ENCODE data around the gene UBALD1. TPM values are rescaled to one million over a fixed set of nuclear protein-coding genes. Genes with fewer than 3 reads are reported as not detected.

Gene UBALD1
- total RNA-seq, 1 experiment from 2014 or later: 58.4 TPM

- Histone ChIP-seq H2AFZ (no peak overlapping the region), H3K36me3 (ENCODE audit: low read depth) (no peaks in the 10 kb centered on the region), H3K9me3 (ENCODE audit: insufficient read depth, low read depth) (no peaks in the 10 kb centered on the region), H3K27ac (no peak overlapping the region), H3K27me3 (ENCODE audit: insufficient read depth, low read depth) (no peaks in the 10 kb centered on the region), H3K9me2 (ENCODE audit: insufficient read depth) (no peaks in the 10 kb centered on the region), H3K4me2 (peak overlapping the region; percentile 95; the same call in 1 of the 2 replicates), H4K20me1 (ENCODE audit: insufficient read depth) (no peaks in the 10 kb centered on the region), H3K79me2 (ENCODE audit: low read depth) (peaks cover 21% of the 10 kb centered on the region), H3K4me3 (no peak overlapping the region), H3F3A (ENCODE audit: insufficient read depth, low read depth) (peaks cover 28% of the 10 kb centered on the region), H3K4me1 (replicated peaks; ENCODE audit: insufficient read depth) (peaks cover 30% of the 10 kb centered on the region)
- no TSS peak for BruUV-seq (replicated peaks)
- CTCF ChIA-PET: no interaction called here
- DNase-seq: no peak
- intact Hi-C loops (cut with micrococcal nuclease; ENCODE audit: unreplicated experiment): loop anchor here (5.0 to 10.0 kb wide), 4 partner anchors 204 to 478 kb away; partner anchors contain the start of genes CORO7, EEF2KMT, SEC14L5 and TFAP4
- no peak for TF ChIP-seq CTCF (conservative IDR thresholded peaks at IDR 0.05)
- no peak for TF ChIP-seq EZH2 (IDR thresholded peaks at IDR 0.05; ENCODE audit: low read depth)
- POLR2A ChIA-PET (ENCODE audit: unreplicated experiment): no interaction called here
Observed at GRCh38 chr16:4618645-4619418, 4.1 kb upstream of the UBALD1 start.

- CTCF ChIA-PET: no interaction called here
Observed at GRCh38 chr16:4617880-4618279, 3.2 kb upstream of the UBALD1 start.

More at GRCh38 chr16:4617880-4618279, 3.2 kb upstream of the UBALD1 start:
- no peak for DNase-seq
- Histone ChIP-seq H3K9me3 (ENCODE audit: insufficient read depth, low read depth) (no peaks in the 10 kb centered on the region), H3K79me2 (ENCODE audit: low read depth) (peaks cover 30% of the 10 kb centered on the region), H3K27ac (peak overlapping the region; percentile 89), H3K4me1 (replicated peaks; ENCODE audit: insufficient read depth) (peaks cover 35% of the 10 kb centered on the region), H3K9me2 (ENCODE audit: insufficient read depth) (no peaks in the 10 kb centered on the region), H2AFZ (no peak overlapping the region), H3F3A (ENCODE audit: insufficient read depth, low read depth) (peaks cover 23% of the 10 kb centered on the region), H3K4me3 (peak overlapping the region; percentile 88; the same call in 1 of the 2 replicates), H3K36me3 (ENCODE audit: low read depth) (no peaks in the 10 kb centered on the region), H3K4me2 (peak overlapping the region; percentile 95), H3K27me3 (ENCODE audit: insufficient read depth, low read depth) (no peaks in the 10 kb centered on the region), H4K20me1 (ENCODE audit: insufficient read depth) (peaks cover 9% of the 10 kb centered on the region)
- POLR2A ChIA-PET (ENCODE audit: unreplicated experiment): interaction anchor here (0.6 kb wide), 2 partner anchors 12 to 79 kb away, joined by 3 to 29 read pairs; partner anchors contain the start of gene CDIP1
- intact Hi-C loops (cut with micrococcal nuclease; ENCODE audit: unreplicated experiment): loop anchor here (2.0 to 10.0 kb wide), 5 partner anchors 203 to 479 kb away; partner anchors contain the start of genes CORO7, EEF2KMT, SEC14L5 and TFAP4
- no peak for TF ChIP-seq CTCF (conservative IDR thresholded peaks at IDR 0.05)
- no peak for TF ChIP-seq EZH2 (IDR thresholded peaks at IDR 0.05; ENCODE audit: low read depth)
- BruUV-seq (replicated peaks): no TSS peak

Data from PC-9 (cell line).